NCI-H2227 treated with DMSO at 0.1 percent for 48 hours (cell line): Measurements from ENCODE around the gene CELF5.
"Not testable (repeated sequence)": the region's sequence is repeated elsewhere in the genome, so short reads cannot be mapped to it uniquely, and the experiment has no call there.

Experiments
- DNase-seq: peaks from one replicate; lab custom pipeline; 2025; lab: John Stamatoyannopoulos, UW

CELF5 gene

GRCh38 chr19:3274245-3274941 is 49.9 kb downstream of the CELF5 start:
- DNase-seq = no peak

GRCh38 chr19:3274942-3275582 is 50.6 kb downstream of the CELF5 start:
- peak; percentile 46 for DNase-seq

GRCh38 chr19:3275583-3276340 is 51.3 kb downstream of the CELF5 start:
- peak; percentile 72 for DNase-seq

DNA sequence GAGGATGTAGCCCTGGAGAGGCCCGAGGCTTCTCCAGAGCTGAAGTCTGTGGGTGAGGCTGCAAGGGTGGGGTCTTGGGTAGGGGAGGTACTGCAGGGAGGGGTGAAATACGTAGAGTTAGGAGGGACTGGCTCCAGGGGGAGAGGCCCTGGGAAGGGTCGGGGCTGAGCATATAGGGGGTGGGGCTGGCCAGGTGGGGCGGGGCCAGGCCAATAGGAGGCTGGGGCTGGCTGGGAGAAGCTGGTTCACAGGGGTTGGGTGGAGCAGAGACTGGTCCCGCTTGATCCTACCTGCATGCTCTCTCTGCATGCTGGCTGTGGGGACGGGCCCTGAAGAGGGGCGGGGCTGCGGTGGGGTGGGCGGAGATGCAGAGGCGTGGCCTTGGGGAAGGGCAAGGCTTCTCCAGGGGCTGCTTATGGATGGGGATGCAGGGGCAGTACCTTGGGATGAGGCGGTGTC is 51.9 kb downstream of the CELF5 start:
- peak; percentile 72 for DNase-seq

DNA sequence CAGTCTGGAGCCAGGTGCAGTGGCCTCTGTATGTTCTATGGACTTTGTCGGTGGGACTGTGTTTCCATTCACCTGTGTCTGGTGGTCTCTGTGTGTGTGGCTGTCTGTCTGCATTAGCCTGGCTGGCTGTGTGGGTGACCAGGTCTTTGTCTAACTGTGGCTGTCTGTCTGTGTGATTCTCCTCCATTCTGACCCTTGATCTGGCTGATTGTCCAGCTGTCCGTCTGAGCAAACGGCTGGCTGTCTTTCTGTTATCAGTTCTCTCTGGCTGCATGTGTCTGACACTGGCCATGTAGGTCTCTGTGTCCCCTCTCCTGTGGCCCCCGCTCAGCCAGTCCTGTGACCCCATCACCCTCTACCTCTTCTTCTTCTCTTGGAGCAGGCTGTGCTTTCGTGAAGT is 53.2 kb downstream of the CELF5 start:
- DNase-seq = no peak

- DNase-seq = no peak
Measured at GRCh38 chr19:3278294-3278693, 53.8 kb downstream of the CELF5 start.

DNA sequence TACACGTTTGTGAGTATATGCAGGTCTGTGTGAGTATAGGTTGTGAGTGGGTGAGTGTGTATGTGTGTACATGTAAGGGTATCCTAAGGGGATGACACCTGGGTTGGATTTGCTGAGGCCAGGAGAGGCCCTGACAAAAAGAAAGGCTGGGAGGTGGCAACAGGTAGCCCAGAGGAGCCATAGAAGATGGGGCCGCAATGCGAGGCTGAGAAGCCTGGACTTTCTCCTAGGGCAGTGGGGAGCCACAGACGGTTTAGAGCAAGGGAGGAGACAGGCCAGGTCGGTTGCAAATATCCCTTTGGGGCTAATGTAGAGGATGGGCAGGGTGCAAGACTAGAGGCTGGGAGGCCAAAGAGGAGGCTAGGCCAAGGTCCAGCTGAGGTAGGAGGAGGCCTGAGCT is 54.3 kb downstream of the CELF5 start:
- DNase-seq = no peak

DNA sequence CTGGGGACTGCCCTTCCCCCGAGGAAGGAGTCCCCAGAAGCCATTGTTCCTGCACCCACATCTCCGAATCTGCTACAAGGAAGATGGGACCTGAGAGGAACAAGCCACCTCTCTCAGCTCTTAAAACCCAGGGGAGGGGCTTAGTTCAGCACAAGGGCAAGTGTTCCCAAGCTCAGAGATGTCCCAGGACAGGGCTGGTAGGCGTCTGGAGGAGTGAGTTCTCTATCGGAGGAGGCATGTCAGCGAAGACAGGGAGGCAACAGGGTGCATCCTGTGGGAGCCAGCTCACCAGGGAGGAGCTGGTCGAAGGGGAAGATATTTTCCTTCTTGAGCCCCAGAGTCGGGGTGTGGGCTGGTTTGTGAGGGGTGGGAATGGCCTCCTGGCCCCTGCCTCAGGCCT is 54.8 kb downstream of the CELF5 start:
- DNase-seq = no peak

DNA sequence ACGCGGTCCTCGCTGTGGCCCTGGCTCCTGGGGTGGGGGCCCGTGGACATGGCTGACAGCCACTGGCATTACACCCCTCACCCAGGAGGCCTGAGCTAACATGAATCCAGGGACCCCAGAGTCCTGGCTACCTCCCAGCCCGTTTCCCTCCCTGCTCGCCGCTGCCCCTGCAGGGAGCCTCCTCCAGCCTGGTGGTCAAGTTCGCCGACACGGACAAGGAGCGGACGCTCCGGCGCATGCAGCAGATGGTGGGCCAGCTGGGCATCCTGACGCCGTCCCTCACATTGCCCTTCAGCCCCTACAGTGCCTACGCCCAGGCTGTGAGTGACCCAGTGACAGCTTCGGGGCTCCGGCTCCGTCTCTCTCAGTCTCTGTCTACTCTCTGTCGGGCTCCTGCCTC is 56.6 kb downstream of the CELF5 start:
- DNase-seq = no peak

- DNase-seq = no peak
Measured at GRCh38 chr19:3282155-3282554, 57.7 kb downstream of the CELF5 start.

GRCh38 chr19:3282564-3282963 is 58.1 kb downstream of the CELF5 start:
- DNase-seq = no peak

GRCh38 chr19:3283246-3283751 is 58.8 kb downstream of the CELF5 start:
- no peak for DNase-seq

DNA sequence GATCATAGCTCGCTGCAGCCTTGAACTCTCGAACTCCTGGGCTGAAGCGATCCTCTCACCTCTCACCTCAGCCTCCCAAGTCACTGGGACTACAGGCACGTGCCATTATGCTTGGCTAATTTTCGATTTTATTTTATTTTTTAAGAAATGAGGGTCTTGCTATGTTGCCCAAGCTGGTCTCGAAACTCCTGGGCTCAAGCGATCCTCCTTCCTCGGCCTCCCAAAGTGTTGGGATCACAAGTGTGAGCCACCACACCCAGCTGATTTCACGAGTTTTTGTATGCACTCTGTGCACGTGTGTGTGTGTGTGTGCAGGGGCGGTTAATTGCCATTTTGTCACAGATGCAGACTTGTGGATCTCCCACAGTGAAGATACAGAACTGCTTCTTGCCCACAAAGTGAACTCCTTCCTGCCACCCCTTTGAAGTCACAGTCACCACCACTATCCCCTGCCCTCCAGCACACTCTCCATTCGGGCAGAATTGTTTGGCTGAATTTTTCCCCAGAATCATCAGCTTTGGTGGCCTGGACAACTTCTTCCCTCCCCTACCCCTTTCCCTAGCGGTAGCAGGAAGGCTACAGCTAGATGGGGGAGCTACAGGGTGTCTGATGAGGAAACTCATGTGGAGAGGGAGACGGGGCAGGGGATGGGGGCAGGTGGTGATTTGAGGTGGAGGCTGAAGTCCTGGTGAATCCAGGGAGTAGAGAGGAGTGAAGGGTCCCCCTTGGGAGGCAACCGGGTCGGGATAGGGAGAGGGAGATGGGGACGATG is 59.6 kb downstream of the CELF5 start:
- DNase-seq = no peak

GRCh38 chr19:3284759-3285646 is 60.5 kb downstream of the CELF5 start:
- no peak for DNase-seq

- no peak for DNase-seq
Measured at GRCh38 chr19:3285647-3286176, 61.3 kb downstream of the CELF5 start.

GRCh38 chr19:3287814-3288213 is 63.4 kb downstream of the CELF5 start:
- no peak for DNase-seq

DNA sequence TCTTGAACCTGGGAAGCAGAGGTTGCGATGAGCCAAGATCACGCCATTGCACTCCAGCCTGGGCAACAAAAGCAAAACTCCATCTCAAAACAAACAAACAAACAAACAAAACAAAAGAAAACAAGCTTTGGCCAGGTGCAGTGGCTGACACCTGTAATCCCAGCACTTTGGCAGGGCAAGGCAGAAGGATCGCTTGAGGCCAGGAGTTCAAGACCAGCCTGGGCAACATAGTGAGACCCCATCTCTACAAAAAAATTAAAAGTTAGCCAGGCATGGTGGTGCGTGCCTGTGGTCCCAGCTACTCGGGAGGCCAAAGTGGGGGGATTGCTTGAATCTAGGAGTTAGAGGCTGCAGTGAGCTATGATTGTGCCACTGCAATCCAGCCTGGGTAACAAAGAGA is 64.0 kb downstream of the CELF5 start:
- not testable (repeated sequence) for DNase-seq

DNA sequence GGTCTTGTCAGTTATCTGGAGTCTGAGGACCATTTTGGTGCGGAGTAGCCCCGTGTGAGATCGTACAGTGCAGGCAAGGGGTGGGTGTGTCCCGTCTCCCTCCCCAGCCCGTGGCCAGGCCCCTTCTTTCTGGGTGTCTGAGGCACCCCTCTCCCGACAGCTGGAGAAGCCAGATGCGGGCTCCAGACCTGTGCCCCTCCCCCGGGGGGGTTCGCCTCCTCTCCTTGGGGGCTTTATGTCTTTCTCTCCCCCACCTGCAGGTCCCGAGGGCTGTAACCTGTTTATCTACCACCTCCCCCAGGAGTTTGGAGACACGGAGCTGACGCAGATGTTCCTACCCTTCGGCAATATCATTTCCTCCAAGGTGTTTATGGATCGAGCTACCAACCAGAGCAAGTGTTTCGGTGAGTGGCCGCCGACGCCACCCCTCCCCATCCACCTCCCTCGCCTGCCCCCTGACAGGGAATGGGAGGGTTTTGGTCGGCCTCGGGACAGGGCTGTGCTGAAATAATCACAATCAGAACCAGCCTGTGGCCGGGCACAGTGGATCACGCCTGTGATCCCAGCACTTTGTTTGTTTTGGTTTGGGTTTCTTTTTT is 65.6 kb downstream of the CELF5 start:
- no peak for DNase-seq

DNA sequence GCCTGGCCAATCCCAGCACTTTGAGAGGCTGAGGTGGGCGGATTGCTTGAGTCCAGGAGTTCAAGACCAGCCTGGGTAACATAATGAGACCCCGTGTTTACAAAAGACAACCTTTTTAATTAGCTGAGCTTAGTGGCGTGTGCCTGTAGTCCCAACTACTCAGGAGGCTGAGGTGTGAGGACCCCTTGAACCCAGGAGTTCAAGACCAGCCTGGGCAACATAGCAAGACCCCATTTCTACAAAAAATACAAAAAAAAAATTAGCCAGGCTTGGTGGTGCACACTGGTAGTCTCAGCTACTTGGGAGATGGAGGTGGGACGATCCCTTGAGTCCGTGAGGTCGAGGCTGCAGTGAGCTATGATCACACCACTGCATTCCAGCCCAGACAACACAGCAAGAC is 66.4 kb downstream of the CELF5 start:
- DNase-seq = not testable (repeated sequence)

- DNase-seq = no peak
Measured at GRCh38 chr19:3291644-3292043, 67.2 kb downstream of the CELF5 start.
